RWPE1 (cell line): ENCODE measurements around the gene KIF6.

Source experiments
- CTCF ChIA-PET: fragments of 350-600 bp; sonication (Branson Sonifier 250); formaldehyde crosslinking; extraction: SDS; loops from one replicate; lab custom pipeline; 2021; lab: Yijun Ruan, JAX
- POLR2A ChIA-PET: fragments of 400-600 bp; formaldehyde crosslinking; extraction: SDS; loops from one replicate; lab custom pipeline; 2020; ENCODE audit warnings: antibody characterized with exemption; ENCODE audit not compliant: low non-redundant PET; lab: Yijun Ruan, JAX
- DNase-seq: peaks from one replicate; pipeline ENCODE4 v3.0.0; 2012; ENCODE audit warnings: low spot score
- H3K27ac ChIP-seq: fragments of 450-650 bp; 2 replicates; pipeline ENCODE4 v1.5.1; 2017
- CTCF ChIP-seq: fragments of 450-650 bp; conservative IDR thresholded peaks from 2 replicates; pipeline ENCODE4 v1.5.1; 2017; ENCODE audit warnings: low read depth, mild to moderate bottlenecking

The KIF6 gene

GRCh38 chr6:39330476-39330875, 394.7 kb downstream of the KIF6 start:
- CTCF ChIA-PET, result no interaction called here
- POLR2A ChIA-PET, result no interaction called here
- DNase-seq, result no peak
- H3K27ac ChIP-seq, result no peak overlapping the region
- TF ChIP-seq CTCF, result no peak

- H3K27ac ChIP-seq, result no peak overlapping the region
- no peak for TF ChIP-seq CTCF
- DNase-seq, result no peak
- POLR2A ChIA-PET, result no interaction called here
- CTCF ChIA-PET, result no interaction called here
Measured at GRCh38 chr6:39330057-39330456, 395.2 kb downstream of the KIF6 start.

- DNase-seq, result no peak
- TF ChIP-seq CTCF, result no peak
- H3K27ac ChIP-seq, result no peak overlapping the region
- CTCF ChIA-PET, result no interaction called here
- POLR2A ChIA-PET, result no interaction called here
Measured at GRCh38 chr6:39328066-39328465, 397.1 kb downstream of the KIF6 start.

- no peak overlapping the region for H3K27ac ChIP-seq
- ChIA-PET POLR2A (no interaction called here), CTCF (no interaction called here)
- TF ChIP-seq CTCF, result no peak
- no peak for DNase-seq
Measured at GRCh38 chr6:39327507-39327906, 397.7 kb downstream of the KIF6 start.

- POLR2A ChIA-PET, result no interaction called here
- DNase-seq, result no peak
- CTCF ChIA-PET, result interaction anchor here (0.6 to 0.7 kb wide), 2 partner anchors 11 to 291 kb away, joined by 3 read pairs; no protein-coding TSS in a partner anchor
Measured at GRCh38 chr6:39322306-39322850, 402.8 kb downstream of the KIF6 start, which contains the start of gene KCNK16. TSS of gene KCNK16 (minus strand) at chr6:39322702. CDS start at chr6:39322540, 162 bp downstream.

GRCh38 chr6:39321761-39322160, 403.4 kb downstream of the KIF6 start:
- no peak overlapping the region for H3K27ac ChIP-seq
- no peak for TF ChIP-seq CTCF
- ChIA-PET POLR2A (no interaction called here), CTCF (interaction anchor here (0.7 kb wide), 1 partner anchor 291 kb away, joined by 3 read pairs; no protein-coding TSS in a partner anchor)
- no peak for DNase-seq

More at GRCh38 chr6:39322306-39322850, 402.8 kb downstream of the KIF6 start, which contains the start of gene KCNK16:
- H3K27ac ChIP-seq, result no peak within 1 kb of the TSS
- no peak for TF ChIP-seq CTCF
